Activated CD8-positive, alpha-beta memory T cell treated with anti-CD3 and anti-CD28 coated beads for 1 hour (primary cell): Measurements from ENCODE around the gene WDR37.

Experiments used
- DNase-seq, 2 donors: peaks; one replicate each; pipeline ENCODE4 v3.0.0-alpha.2; 2020; ENCODE audit warnings: low read depth in 1 of 2; ENCODE audit errors: extremely low read depth in 1 of 2

Gene WDR37

GRCh38 chr10:1122349-1122748, 66.2 kb downstream of the WDR37 start:
- no peak for DNase-seq

DNA sequence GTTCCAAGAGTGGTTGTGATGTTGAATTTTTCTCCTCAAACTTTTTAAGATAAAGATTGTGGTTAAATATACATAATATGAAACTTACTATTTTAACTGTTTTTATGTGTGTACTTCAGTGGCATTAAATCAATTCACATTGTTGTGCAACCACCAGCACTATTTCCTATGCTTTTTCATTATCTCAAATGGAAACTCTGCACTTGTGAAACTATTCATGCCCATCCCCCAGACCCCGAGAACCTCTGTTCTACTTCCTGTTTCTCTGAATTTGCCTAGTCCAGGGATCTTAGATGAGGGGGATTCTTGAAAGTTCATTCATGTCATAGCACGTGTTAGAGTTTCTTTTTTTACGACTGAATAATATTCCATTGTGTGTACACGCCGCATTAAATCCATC, 67.0 kb downstream of the WDR37 start:
- no peak for DNase-seq

DNA sequence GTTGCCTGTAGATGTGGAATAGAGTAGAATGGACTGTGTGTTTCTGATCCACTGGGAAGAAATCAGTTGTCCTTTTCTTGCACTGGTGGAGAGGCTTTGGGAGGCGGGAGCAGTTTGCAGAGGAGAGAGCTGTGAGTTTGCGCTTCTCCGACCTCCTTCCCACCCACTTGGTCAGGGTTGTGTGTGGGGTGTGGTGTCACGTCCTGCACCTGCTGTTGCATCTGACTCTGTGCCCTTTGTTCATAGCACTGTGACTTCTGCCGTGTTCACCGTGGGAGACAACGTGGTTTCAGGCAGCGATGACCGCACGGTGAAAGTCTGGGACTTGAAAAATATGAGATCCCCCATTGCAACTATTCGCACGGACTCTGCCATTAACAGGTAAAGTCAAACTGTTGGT, 67.8 kb downstream of the WDR37 start:
- DNase-seq = no peak

GRCh38 chr10:1124796-1125195, 68.6 kb downstream of the WDR37 start:
- no peak for DNase-seq

GRCh38 chr10:1126461-1126860, 70.3 kb downstream of the WDR37 start:
- DNase-seq = no peak

DNA sequence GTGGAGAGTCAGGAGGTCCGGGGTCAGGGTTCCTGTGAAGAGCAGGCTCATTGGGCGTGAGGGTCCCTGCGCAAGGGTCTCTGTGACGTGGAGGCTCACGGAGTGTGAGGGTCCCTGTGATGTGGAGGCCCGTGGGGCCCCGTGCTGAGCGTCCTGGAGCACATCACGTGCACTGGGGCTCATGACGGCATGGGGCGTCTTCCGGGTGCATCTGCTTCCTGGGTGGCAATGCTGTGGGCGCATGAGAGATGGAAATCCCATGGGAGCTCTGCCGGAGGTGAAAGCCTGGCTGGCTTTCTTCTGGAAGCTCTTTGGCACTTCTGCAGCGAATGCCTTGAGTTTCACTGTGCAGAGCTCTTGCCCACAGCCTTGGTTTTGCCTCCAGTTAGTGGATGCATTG, 71.4 kb downstream of the WDR37 start:
- DNase-seq = no peak

GRCh38 chr10:1128115-1128514, 71.9 kb downstream of the WDR37 start:
- no peak for DNase-seq

DNA sequence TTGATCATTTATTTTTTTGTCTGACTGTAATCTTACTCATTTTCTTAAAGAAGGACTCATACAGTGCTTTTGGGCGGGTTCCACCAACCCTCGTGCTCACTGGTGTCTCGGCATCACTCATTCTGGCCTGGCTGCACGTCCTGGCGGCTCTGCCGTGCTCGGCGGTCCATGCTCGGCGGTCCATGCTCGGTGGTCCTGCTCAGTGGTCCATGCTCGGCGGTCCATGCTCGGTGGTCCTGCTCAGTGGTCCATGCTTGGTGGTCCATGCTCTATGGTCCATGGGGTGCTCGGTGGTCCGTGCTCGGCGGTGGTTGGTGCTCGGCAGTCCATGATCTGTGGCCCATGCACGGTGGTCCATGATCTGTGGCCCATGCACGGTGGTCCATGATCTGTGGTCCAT, 72.5 kb downstream of the WDR37 start:
- no peak for DNase-seq

- DNase-seq = no peak
These were observed 74.0 kb downstream of the WDR37 start for GRCh38 chr10:1130226-1130625.

- no peak for DNase-seq
These were observed 75.0 kb downstream of the WDR37 start for GRCh38 chr10:1130995-1131790.

GRCh38 chr10:1132584-1132983, 76.4 kb downstream of the WDR37 start:
- DNase-seq = no peak

DNA sequence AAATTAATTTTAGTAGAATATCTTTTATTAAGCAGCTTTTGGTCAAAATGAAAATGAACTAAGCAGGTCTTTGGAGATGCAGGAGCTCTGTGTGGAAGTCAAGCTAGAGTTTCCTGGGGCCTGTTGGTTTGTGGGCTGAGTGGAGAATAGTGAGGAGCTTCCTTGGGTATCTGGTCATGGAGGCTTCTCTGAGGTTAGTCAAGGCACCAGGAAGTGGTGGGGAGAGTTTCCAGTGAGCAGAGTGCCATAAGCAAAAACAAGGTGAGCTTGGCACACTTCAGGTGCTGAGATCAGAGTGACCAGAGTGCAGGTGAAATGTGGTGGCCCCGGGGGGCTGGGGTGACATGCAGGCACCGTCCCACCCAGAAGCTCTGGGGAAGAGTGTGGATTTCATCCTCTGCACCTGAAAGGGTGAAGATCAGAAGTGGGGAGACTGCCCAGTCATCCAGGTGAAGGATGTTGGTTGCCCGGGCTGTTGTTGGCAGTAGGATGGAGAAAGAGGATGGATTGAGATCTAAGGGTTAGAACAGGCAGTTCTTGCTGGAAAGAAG, 77.4 kb downstream of the WDR37 start:
- DNase-seq = no peak

DNA sequence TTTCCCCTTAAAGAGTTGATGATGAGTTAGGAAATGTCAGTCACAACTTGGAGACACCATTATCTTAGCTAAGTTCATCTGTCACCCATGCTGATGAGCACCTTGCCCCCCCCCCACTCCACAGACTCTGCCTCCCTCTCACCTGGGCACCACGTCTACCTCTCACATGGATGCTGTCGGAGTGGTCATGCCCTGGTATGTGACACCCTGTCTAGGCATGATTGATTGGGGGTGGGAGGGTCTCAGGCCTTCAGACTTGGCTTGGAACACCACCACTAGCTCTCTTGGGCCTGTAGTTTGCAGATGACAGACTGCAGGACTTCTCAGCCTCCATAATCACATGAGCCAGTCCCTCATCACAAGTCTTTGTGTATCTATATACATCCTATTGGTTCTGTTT, 78.0 kb downstream of the WDR37 start:
- DNase-seq = no peak

DNA sequence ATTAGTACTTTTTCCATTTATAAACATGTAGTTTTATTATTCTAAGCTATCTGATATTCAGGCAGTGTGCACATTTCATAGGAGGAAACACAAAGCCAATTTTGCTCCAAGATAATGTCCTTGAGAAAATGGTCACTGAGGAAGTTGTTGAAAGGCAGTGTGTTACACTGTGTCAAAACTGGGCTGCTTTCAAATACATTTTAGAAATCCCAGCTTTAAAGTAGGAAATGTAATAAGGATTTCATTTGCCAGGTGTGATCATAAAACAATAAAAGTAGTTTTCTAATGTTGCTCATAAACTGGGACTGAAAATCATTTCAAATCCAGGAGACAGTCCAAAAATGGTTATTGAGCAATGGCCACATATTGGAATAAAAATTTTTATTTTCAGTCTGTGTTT, 80.1 kb downstream of the WDR37 start:
- no peak for DNase-seq

- no peak for DNase-seq
These were observed 81.4 kb downstream of the WDR37 start for GRCh38 chr10:1137499-1138163.

DNA sequence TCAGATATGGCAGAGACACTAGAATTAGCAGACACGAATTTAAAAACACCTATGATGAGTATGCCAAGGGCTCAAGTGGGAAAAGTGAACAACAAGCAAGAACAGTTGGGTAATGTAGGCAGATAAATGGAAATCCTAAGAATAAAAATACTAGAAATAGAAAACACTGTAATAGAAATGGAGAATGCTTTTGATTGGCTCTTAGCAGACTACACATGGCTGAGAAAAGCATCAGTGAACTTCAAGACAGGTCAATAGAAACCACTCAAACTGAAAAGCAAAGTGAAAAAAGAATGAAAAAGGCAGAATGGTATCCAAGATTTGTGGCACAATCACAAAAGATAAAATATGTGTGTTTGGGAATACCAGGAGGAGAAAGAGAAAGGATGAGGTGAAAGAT, 82.3 kb downstream of the WDR37 start:
- no peak for DNase-seq

GRCh38 chr10:1141261-1141660, 85.1 kb downstream of the WDR37 start:
- DNase-seq = no peak

- no peak for DNase-seq
These were observed 85.5 kb downstream of the WDR37 start for GRCh38 chr10:1141701-1142100.

GRCh38 chr10:1142596-1142995, 86.4 kb downstream of the WDR37 start:
- DNase-seq = no peak

DNA sequence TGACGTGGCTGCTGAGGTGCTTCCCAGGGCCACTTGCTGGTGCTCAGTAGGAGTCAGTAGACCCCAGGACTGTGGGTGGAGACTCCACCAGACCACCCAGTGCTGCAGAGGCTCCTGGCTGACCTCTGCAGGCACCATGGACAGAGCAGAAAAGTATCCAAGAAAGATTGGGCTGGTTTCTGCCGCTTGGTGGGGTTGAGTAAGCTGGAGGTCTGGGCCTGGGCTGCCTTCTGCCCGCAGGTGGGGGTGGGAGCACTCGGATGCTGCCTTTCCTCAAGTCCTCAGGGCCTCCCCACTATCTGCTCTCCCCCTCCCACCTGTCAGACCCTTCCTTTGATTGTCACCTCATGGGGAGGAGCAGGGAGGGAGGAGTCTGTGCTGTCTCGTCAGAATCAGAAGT, 91.6 kb downstream of the WDR37 start:
- DNase-seq = no peak

GRCh38 chr10:1148855-1149605, 92.8 kb downstream of the WDR37 start:
- no peak for DNase-seq
